ENCODE results near the gene UXT.

- no peak for TF ChIP-seq CTCF (IDR thresholded peaks at IDR 0.05)
- no peak for TF ChIP-seq POLR2A (IDR thresholded peaks at IDR 0.05)
Measured at GRCh38 chrX:47614618-47615017, 44.4 kb downstream of the UXT start.
